Activated T-helper 1 cell treated with Interleukin-2 at 50 U/mL for 16 hours (primary cell): ENCODE results near the gene NRM.
A peak's percentile ranks its signal among the peaks of the same experiment; 100 is the strongest.
"Not testable (repeated sequence)": the region's sequence is repeated elsewhere in the genome, so short reads cannot be mapped to it uniquely, and the experiment has no call there.

Experiments
- DNase-seq: peaks from one replicate; pipeline ENCODE4 v3.0.0-alpha.2; 2020; ENCODE audit warnings: low read depth

The NRM gene

GRCh38 chr6:30719791-30720737 lies 29.3 kb upstream of the NRM start, which contains the start of gene TUBB:
Gene TUBB (plus strand): TSS chr6:30720352. CDS start chr6:30720507, 155 bp downstream.
- DNase-seq: peak; percentile 93

GRCh38 chr6:30719356-30719755 lies 28.6 kb upstream of the NRM start:
- no peak for DNase-seq

- DNase-seq: not testable (repeated sequence)
Measured at GRCh38 chr6:30717845-30718720, 27.3 kb upstream of the NRM start.

DNA sequence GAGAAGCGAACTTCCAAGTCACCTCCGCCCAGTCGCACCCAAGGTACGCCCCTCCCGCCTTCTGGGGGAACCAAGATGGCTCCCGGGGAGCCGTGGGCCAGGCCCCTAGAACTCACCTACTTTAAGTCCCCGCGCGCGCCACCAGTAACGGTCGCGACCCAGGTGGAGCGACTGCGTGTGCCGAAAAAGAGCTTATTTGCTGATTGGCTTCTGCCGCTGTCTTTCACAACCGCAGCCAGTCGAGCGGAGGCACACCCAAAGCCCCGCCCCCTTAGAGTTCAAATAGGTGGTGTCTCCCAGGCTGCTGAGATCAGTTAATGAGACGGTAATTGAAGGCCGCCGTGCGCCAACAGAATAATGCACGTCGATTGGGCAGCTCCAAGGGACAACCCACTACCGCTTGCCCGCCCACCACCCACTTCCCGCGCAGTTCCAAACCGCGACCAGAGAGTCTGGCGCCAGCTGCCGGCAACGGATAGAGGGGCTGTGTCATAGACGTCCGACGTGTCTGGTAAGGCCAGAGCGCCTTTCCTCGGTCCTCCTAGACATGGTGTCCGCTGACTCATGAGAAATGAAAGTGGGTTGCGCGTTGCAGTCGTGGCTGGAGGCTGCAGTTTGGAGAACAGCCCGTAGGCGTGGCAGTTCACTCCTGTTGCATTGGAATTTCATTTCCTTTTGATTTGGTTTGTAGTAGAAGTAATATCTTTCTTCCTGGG lies 26.5 kb upstream of the NRM start, which contains the start of gene MDC1:
TSS of gene MDC1 (minus strand) at position 153 of the 716 bp plus-strand sequence. CDS start 2,106 bp downstream, outside the sequence.
- DNase-seq: peak; percentile 98

DNA sequence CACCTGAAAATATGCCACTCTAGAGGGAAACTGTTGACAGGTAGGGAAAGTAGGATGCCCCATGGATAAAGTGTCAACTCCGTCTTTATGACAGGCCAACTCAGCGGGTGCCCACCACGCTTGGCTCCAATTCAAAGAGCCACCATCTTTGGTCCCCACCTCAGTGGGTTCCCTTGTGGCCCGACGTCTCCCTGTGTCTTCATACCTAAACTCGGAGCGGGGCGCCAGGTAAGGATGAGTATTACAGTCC lies 26.0 kb upstream of the NRM start:
- DNase-seq: no peak

- DNase-seq: no peak
Measured at GRCh38 chr6:30714263-30714662, 23.5 kb upstream of the NRM start.

GRCh38 chr6:30712441-30712945 lies 21.7 kb upstream of the NRM start:
- DNase-seq: no peak

DNA sequence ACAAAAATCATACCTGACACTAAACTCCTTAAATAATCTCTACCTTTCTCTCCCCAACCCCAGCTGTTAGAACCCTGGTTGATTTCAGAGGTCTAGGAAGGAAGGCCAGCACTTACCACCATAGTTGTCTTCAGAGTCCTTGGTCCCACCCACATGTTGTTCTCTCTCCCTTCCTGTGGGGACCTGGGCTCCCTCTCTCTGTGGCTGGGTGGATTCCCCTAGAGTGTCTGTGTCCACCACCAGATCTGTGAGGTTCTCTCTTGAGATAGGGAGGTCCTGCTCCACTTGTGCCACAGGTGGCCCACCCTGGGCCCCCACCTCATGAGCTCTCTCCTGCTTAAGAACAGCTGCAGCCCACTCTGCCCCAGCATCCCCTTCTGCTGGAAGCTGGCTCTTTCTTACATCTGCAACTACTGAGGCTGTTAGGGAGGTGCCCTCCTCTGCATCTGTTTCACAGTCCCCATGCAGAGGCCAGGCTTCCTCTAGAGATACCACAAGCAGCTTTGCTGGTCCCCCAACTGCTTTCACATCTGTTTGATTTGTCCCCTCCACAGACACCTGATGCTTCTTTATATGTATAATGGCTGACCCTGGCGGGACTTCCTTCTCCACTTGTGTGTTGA lies 21.1 kb upstream of the NRM start:
- no peak for DNase-seq

- no peak for DNase-seq
Measured at GRCh38 chr6:30709101-30709868, 18.5 kb upstream of the NRM start.

DNA sequence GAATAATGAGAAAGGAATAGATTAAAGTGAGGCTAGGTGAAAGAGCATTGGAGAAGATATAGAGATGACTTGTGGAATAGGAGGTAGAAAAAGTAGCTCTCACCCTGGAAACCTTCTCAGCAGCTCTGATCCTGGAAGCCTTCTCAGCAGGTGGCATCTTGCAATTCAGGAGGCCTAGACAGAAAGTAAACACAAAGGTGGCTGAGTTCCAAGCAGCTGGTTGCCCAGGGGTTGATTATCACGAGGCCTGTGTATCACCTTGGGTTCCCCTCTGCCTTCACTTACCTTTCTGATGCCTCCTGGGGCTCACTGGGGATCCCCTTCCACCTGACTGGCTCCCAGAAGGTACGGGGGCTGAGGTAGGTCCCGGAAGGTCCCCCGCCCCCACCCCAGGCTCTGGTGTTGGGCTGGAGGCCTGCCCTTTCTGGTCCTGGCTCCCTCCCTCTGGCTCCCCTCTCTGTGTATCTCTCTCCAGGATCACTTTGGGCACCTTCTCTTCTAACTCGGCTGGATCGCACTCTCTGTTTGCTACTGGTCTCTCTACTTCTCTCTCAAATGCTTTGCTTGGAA lies 16.6 kb upstream of the NRM start:
- no peak for DNase-seq

GRCh38 chr6:30705620-30706019 lies 14.8 kb upstream of the NRM start:
- no peak for DNase-seq

DNA sequence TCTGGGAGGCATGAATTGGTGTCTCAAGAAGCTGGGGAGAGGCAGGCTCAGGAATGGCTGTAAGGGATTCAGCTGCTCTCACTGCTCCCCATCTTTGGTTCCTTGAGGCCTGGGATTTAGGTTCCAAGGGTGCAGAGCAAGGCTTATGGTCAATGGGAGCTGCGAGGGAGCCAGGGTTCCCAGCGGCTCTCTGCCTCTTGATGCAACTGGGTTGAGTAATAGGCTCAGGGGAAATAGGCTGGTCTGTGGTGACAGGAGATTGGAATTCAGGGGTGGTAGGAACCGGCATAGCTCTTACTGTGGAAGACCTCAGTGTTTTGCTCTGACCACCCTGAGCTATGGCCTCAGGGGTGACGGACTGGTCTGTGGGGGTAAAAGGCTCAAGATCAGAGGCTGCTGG lies 13.0 kb upstream of the NRM start:
- no peak for DNase-seq

- no peak for DNase-seq
Measured at GRCh38 chr6:30703011-30703410, 12.2 kb upstream of the NRM start.

GRCh38 chr6:30700340-30700739 lies 9.6 kb upstream of the NRM start:
- no peak for DNase-seq

GRCh38 chr6:30696432-30696831 lies 5.6 kb upstream of the NRM start:
- DNase-seq: no peak

GRCh38 chr6:30691208-30691847 lies 544 bp upstream of the NRM start:
- DNase-seq: no peak

DNA sequence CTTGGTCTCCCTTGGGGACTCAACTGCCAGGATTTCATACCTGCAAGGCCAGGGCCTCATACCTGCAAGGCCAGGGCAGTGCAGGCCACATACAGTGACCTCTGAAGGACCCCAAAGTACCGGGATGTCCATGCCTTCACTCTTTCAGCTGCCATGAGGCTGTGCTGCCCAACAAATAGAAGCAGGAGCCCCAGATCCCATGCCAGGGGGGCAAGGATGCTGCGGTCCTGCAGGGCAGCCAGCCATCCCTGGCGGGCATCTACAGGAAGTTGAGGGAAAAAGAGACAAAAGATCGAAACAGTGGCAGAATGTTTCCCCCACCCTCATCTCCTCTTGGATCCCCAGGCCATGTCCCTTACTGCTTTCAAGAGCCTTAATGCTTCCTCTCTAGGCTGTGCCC lies 799 bp downstream of the NRM start:
- no peak for DNase-seq

GRCh38 chr6:30689022-30689865 lies 1.5 kb downstream of the NRM start:
- no peak for DNase-seq

DNA sequence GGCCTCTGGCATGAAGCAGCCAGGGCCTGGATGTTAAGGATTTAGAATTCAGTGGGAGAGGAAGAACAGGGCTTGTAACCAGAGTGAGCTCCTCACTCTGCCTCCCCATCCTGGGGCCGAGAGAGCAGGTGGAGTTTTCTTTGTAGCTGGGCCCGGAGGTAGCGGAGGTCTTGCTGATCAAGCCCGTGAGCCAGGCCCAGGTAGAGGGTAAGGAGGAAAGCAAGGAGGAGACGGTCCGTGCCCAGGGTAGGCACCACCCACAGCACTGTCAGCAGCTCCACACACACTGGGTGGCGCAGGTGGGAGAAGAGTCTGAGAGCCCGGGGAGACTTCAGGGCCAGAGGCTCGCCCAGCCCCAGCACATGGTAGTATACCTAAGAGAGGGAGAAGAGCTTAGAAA lies 2.2 kb downstream of the NRM start:
- DNase-seq: no peak
